ENCODE measurements around the gene TAPBP.
A peak's percentile ranks its signal among the peaks of the same experiment; 100 is the strongest.

TAPBP gene

GRCh38 chr6:33280539-33280938, 33.3 kb downstream of the TAPBP start:
- H3K4me1 ChIP-seq: peaks cover 4% of the 10 kb centered on the region
- no peaks in the 10 kb centered on the region for H3K9me3 ChIP-seq (ENCODE audit: control insufficient read depth, low read length)
- H3K9ac ChIP-seq: no peak overlapping the region
- H3K4me3 ChIP-seq (ENCODE audit: low read depth, low read length): no peak overlapping the region
- H3K36me3 ChIP-seq (ENCODE audit: control insufficient read depth, insufficient read depth, low read length): no peaks in the 10 kb centered on the region
- H2AFZ ChIP-seq: no peak overlapping the region
- no peak overlapping the region for H3K27ac ChIP-seq
- H3K4me2 ChIP-seq (ENCODE audit: low read length): no peak overlapping the region
- TF ChIP-seq CTCF (IDR thresholded peaks at IDR 0.05): no peak
- H3K27me3 ChIP-seq (ENCODE audit: control insufficient read depth, insufficient read depth, low read length): no peaks in the 10 kb centered on the region
- H3K79me2 ChIP-seq: no peaks in the 10 kb centered on the region

- no peaks in the 10 kb centered on the region for H3K79me2 ChIP-seq
- no peak overlapping the region for H3K4me2 ChIP-seq (ENCODE audit: low read length)
- H2AFZ ChIP-seq: no peak overlapping the region
- peak overlapping the region; percentile 11 for H3K27ac ChIP-seq
- H3K27me3 ChIP-seq (ENCODE audit: control insufficient read depth, insufficient read depth, low read length): no peaks in the 10 kb centered on the region
- H3K9me3 ChIP-seq (ENCODE audit: control insufficient read depth, low read length): no peaks in the 10 kb centered on the region
- H3K36me3 ChIP-seq (ENCODE audit: control insufficient read depth, insufficient read depth, low read length): no peaks in the 10 kb centered on the region
- peak; percentile 67 for TF ChIP-seq CTCF (IDR thresholded peaks at IDR 0.05)
- H3K9ac ChIP-seq: no peak overlapping the region
- peaks cover 4% of the 10 kb centered on the region for H3K4me1 ChIP-seq
- no peak overlapping the region for H3K4me3 ChIP-seq (ENCODE audit: low read depth, low read length)
Measured at GRCh38 chr6:33279971-33280511, 33.8 kb downstream of the TAPBP start.

- Histone ChIP-seq H3K9me3 (ENCODE audit: control insufficient read depth, low read length) (no peaks in the 10 kb centered on the region), H3K27ac (no peak overlapping the region), H3K9ac (no peak overlapping the region), H3K4me1 (peaks cover 5% of the 10 kb centered on the region), H2AFZ (no peak overlapping the region), H3K27me3 (ENCODE audit: control insufficient read depth, insufficient read depth, low read length) (no peaks in the 10 kb centered on the region), H3K4me3 (ENCODE audit: low read depth, low read length) (no peak overlapping the region), H3K4me2 (ENCODE audit: low read length) (no peak overlapping the region), H3K79me2 (no peaks in the 10 kb centered on the region), H3K36me3 (ENCODE audit: control insufficient read depth, insufficient read depth, low read length) (no peaks in the 10 kb centered on the region)
- no peak for TF ChIP-seq CTCF (IDR thresholded peaks at IDR 0.05)
Measured at GRCh38 chr6:33279257-33279695, 34.6 kb downstream of the TAPBP start.

- Histone ChIP-seq H3K4me3 (ENCODE audit: low read depth, low read length) (no peak overlapping the region), H3K9me3 (ENCODE audit: control insufficient read depth, low read length) (no peaks in the 10 kb centered on the region), H3K4me2 (ENCODE audit: low read length) (no peak overlapping the region), H3K36me3 (ENCODE audit: control insufficient read depth, insufficient read depth, low read length) (no peaks in the 10 kb centered on the region), H3K79me2 (no peaks in the 10 kb centered on the region), H2AFZ (no peak overlapping the region), H3K9ac (no peak overlapping the region), H3K27me3 (ENCODE audit: control insufficient read depth, insufficient read depth, low read length) (no peaks in the 10 kb centered on the region), H3K27ac (no peak overlapping the region), H3K4me1 (peaks cover 6% of the 10 kb centered on the region)
- no peak for TF ChIP-seq CTCF (IDR thresholded peaks at IDR 0.05)
Measured at GRCh38 chr6:33278810-33279209, 35.1 kb downstream of the TAPBP start.

GRCh38 chr6:33278392-33278741, 35.5 kb downstream of the TAPBP start:
- Histone ChIP-seq H2AFZ (no peak overlapping the region), H3K27me3 (ENCODE audit: control insufficient read depth, insufficient read depth, low read length) (no peaks in the 10 kb centered on the region), H3K4me2 (ENCODE audit: low read length) (no peak overlapping the region), H3K27ac (no peak overlapping the region), H3K9me3 (ENCODE audit: control insufficient read depth, low read length) (no peaks in the 10 kb centered on the region), H3K36me3 (ENCODE audit: control insufficient read depth, insufficient read depth, low read length) (no peaks in the 10 kb centered on the region), H3K79me2 (no peaks in the 10 kb centered on the region), H3K9ac (no peak overlapping the region), H3K4me1 (peaks cover 6% of the 10 kb centered on the region), H3K4me3 (ENCODE audit: low read depth, low read length) (no peak overlapping the region)
- TF ChIP-seq CTCF (IDR thresholded peaks at IDR 0.05): no peak

Measured in parathyroid adenoma (tissue), 2 donors.